GM21526 (cell line): Measurements from ENCODE around the gene JPH2.

Experiments used
- ATAC-seq: cut with Tn5 transposase; IDR thresholded peaks from one replicate; pipeline ENCODE4 v1.9.1; 2021; ENCODE audit warnings: moderate library complexity; ENCODE audit not compliant: unreplicated experiment, low FRiP score

Gene JPH2

DNA sequence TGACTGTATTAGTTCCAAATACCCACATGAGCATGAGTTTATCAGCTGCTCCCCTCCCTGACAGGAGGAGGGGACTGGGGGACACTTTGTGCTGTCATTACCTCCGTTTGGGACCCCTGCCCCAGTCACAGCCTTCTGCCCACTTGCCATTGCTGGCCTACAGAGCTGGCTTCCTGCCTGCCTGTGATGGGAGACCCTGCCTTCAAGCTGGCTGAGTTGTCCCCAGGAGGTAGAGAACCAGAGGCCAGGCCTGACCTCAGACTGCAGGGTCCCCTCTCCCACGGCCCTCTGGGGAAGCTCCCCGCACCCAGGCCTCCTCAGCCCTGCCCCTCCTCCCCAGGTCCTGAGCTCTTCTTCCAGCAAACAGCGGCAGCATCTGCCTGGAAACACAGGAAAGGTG lies 105.5 kb downstream of the JPH2 start:
- no peak for ATAC-seq

DNA sequence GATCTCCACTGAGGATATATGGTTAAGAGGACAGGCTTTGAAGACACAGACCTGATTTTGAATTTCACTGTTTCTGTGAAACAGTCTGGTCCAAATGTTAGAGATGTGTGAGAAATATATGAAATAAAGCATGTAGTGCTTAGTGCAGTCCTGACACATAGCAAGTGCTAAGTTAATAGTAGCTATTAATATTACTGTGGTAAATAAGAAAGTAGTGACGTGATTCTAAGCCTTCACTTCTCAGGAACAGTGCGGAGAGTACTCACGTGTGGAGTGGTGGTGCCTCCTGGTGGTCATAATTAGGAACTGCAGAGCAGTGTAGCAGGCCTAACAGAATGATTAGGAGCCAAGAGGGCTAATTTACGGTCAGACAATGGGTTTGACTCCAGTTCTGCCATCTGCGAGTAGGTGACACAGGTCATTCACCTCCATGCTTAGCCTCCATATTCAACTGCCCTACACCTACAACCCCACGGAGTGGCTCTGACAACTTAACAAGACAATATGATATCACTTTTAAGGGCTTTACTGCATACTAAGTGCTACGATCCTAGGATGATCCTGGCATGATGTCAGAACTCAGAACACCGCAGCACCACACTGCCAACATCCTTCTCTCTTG lies 106.2 kb downstream of the JPH2 start:
- ATAC-seq, result no peak

DNA sequence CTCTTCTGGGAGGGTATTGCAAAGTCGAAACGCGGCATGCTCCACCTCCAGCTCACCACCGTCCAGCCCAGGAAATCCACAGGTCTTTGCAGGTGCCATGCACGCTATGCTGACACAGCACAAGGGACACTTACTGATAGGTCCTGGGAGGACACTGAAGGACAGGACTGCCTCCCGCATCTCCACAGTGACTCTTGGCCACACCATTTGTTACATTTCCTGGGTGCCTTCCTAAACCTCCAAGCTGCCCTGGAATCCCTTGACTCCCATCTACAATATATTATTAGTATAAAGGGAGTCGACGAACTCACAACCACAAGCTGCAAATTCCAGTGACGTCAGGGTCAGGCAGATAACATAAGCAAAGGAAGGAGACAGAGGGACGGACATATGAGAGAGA lies 106.9 kb downstream of the JPH2 start:
- no peak for ATAC-seq

DNA sequence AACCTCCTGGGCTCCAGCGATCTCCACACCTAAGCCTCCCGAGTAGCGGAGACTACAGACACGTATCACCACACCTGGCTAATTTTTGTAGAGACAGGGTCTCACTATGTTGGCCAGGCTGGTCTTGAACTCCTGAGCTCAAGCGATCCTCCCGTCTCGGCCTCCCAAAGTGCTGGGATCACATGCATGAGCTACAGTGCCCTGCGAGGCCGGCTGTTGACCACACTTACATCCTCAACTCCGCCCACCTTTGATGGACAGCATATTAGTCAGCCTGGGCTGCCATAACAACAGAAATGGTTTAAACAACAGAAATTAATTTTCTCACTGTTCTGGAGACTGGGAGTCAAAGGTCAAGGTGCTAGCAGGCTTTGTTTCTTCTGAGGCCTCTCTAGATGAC lies 107.7 kb downstream of the JPH2 start:
- ATAC-seq, result no peak

DNA sequence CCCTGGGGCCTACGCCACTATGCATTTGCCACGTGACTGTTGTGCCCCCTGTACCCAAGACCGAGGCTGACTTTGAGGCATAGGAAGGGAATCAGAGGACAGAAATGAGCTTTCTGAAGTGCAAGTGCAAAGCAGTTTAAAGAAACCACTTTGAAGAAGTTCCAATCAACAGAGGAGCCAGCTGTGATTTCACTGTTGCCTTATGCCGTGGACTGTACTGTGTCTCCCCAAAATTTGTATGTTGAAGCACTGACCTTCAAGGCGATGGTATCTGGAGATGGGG lies 111.1 kb downstream of the JPH2 start:
- ATAC-seq, result no peak

DNA sequence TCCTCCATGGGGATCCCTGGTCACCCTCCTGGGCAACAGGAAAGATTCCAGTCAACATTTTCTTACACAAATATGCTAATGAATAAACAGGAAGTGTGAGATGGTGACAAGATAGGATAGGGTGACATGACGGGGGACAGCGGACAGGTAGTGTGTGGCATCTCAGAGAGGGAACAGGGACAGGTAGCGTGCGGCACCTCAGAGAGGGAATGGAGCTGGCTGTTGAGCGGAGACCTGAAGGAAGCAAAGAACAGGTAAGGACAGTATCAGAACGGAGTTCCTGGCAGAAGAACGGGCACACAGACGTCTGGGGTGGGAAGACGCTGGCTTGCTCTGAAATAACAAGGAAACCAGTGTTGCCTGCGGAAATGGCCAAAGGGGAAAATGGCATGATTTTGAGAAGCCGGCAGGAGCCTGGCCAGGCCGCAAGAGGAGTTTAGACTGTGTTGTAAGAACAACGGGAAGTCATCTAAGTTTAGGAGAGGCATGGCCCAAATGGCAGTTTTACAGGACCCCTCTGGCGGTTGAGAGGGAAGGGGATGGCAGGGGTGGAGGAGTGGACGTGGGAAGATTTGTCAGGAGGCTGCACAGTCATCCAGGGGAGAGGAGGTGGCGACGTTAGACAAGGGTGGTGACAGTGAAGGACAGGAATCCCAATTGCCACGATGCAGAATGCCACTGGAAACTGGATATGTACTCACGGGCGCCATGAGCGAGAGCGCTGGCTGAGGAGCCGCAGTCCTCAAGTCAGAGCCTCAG lies 111.6 kb downstream of the JPH2 start:
- no peak for ATAC-seq

DNA sequence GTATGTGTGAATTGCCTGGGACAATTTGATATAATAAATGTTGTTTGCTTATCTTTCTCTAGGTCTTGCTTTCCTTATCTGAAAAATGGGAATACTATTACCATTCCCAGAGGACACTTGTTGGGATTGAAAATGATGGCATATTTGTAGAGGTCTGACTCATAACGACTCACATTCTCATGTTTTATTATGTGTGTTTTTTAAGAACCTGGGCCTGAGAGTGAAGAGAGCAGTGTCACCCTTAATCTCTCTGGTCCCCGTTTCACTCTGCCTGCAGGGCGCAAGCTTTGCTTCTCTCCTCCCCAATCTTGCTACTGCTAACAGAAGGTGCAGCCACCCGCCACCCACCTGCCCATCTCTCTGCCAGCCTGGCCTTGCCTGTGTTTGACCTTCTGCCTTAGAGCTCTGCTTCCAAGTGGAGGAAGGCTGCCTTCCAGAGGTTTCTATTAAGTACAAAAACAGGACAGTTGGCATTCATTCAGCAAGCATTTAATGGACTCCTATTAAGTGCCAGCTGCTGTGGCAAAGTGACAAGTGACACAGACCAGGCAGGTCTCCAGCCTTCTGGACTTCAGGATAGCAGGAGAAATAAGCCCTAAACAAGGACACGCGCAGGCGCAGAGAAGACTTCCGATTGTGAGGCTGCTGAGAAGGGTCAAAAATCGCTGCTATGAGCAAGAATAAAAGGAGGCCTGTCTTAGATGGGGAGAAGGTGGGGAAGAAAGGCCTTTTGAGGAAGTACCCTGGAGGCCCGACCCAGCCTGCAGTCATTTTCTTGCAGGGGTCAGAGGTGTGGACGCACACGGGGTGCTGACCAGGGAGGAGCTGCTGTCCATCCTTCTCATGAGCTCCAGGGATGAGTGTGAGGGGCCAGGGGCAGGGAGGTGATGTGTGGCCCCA lies 112.5 kb downstream of the JPH2 start:
- ATAC-seq, result no peak

DNA sequence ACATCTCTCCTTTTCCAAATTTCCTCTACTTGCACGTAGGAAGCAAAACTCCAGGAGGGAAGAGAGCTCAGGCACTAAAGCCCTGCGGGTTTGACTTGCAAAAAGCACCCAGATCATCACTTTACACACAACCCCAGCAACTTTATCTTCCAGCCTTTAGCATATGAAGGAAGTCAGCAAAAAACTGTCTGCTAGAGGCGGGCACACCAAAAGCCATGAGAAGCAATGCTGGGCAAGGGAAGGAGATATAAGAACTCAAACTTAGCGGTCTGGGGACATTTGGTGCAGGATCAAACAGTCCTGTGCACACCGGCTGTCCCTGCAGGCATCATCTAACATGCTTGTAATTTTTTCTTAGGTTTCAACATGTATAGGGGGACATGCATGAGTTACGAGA lies 113.3 kb downstream of the JPH2 start:
- no peak for ATAC-seq

DNA sequence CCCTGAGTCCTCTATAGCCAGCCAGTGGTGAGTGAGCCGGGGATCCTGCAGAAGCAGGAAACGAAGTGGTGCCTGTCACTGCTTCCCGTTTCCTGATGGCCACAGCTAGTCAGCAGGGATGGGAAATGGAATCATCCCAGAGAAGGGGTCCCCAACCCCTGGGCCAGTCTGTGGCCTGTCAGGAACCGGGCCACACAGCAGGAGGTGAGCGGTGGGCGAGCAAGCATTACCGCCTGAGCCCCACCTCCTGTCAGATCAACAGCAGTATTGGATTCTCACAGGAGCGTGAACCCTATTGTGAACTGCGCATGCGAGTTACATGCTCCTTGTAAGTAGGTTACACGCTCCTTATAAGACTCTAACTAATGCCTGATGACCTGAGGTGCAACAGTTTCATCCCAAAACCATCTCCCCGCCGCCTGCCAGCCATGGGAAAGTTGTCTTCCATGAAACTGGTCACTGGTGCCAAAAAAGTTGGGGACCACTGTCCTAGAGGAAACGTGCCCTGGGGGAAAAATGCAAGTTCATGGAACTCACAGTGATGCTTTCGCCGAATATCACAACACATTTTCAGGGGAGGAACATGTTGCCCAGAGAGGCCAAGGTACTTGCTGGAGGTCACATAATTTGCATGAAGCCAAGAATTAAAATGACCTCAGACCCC lies 113.8 kb downstream of the JPH2 start:
- no peak for ATAC-seq

DNA sequence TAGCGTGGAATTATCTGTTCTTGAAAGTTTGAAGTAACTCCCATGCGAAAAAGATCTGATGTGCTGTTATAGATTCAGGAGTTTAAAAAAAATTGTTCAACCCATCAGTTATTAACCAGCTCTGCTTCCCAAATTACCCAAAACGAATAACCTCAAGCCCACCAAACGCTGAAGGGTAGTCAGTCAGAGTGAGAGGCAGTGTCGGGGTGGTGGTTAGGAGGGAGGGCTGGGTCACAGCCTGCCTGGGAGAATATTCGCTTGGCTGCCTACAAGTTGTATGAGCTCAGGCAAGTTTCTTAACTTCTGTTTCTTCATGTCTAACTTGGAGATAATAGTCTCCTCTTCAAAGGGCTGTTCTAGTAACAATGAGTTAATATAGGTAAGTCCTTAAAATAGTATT lies 114.6 kb downstream of the JPH2 start:
- ATAC-seq, result no peak

DNA sequence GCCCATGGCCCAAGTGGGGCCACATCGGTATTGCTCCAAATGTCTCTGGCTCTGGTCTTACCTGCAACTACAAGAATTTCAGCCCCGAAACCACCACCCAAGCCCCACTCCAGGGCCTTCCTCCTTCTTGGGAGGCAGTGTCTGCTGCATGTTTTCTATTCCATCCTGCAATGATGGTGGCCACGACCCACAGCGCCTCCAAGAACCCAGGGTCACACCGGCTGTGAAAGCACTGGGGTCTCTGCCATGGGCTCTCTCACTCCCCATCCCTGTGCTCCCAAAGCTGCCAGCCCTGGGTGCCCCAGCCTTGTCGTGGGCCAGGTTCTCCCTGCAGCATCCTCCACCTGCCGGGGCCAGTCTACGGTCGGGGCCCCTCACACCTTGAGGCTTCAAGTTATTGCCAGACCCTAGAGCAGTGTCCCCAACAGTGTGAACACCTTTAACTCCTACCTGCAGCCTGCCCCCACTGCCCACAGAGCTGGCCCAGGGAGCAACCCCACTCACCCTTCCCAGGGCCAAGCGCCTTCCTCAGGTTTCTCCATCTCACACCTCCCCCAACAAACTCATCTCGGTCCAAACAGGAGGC lies 115.4 kb downstream of the JPH2 start:
- ATAC-seq, result no peak

DNA sequence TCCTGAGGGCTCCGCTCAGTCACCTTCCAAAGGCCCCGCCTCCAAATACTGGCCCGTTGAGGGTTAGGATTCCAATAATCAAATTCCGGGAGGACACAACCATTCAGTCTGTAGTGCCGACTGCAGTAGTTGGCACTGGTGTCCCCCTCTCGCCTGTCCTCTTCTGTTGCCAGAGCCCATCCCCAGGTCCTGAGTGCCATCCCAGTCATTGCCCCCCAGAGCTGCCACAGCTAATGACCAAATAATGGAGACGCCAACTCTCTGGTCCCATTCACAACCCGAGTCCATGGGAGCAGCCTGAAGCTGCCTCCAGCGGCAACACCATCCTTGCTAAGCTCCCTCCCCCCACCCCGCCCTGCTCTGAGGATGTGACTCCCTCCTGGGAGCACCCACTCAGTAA lies 115.9 kb downstream of the JPH2 start:
- no peak for ATAC-seq

DNA sequence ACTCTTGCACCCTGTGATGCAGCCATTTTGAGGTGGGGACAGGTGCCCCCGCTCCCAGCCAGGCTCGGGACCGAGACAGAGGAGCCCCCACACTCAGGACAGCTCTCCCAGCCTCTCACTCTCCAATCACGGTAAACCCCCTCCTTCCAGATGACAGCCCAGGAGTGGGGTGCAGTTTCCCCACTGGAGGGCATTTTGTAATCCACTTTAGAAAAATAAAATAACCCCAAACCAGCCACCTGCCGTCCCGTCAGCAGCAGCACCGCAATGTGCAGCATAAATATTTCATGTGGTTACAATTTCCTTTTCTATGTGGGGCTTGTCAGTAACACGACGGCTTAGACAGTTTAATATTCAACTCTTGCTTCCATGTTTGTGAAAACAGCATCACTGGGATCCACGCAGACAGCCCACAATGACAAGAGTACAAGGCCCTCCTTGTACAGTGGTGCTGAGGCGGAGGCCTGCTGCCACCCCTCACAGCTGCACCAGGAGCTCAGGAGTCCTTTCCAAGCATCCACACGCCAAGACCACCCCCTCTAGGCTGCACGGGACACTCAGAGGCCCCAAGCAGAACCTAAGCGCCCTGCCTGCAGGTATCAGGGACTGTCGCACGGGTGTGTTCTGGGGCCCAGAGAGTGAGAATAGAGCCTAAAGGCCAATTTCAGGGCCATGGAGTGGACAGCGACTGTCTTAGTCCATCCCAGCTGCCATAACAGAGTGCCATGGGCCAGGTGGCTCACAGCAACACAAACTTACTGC lies 116.7 kb downstream of the JPH2 start:
- no peak for ATAC-seq

DNA sequence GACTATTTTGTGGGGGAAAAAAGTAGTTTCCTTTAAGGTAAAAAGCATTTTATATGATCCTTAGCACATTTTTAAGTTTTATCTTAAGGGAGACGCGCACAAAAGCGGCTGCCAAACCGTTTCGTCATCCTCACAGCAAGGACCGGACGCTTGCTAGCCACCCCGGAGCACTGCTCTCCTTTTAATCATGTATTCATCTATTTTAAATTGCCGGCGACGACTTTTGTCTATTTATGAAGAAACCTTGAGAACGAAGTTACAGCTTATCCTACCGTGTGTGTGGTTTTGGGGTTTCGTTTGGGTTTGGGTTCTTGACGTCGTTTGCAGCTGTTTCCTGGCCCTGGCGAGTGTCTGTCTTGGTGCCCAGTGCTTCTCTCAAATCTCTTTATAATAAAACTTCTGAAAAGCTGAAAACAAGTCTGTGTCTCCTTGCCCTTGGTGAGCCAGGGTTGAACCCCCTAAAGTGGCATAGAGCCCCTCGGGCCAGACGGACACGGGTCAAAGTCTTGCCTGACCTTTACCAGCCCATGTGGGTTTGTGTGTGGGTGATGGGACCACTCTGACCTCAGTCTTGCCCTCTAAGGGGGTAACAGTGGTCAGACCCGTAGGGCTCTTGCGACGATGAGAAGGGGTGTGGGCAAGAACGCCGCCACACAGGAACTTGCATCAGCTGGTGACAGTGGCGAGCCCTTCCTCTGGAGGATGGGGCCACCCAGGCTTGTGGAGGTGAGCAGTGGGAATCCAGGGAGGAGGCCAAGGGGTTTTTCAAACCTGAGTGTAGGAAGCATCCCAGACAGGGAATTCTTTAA lies 117.6 kb downstream of the JPH2 start:
- no peak for ATAC-seq

DNA sequence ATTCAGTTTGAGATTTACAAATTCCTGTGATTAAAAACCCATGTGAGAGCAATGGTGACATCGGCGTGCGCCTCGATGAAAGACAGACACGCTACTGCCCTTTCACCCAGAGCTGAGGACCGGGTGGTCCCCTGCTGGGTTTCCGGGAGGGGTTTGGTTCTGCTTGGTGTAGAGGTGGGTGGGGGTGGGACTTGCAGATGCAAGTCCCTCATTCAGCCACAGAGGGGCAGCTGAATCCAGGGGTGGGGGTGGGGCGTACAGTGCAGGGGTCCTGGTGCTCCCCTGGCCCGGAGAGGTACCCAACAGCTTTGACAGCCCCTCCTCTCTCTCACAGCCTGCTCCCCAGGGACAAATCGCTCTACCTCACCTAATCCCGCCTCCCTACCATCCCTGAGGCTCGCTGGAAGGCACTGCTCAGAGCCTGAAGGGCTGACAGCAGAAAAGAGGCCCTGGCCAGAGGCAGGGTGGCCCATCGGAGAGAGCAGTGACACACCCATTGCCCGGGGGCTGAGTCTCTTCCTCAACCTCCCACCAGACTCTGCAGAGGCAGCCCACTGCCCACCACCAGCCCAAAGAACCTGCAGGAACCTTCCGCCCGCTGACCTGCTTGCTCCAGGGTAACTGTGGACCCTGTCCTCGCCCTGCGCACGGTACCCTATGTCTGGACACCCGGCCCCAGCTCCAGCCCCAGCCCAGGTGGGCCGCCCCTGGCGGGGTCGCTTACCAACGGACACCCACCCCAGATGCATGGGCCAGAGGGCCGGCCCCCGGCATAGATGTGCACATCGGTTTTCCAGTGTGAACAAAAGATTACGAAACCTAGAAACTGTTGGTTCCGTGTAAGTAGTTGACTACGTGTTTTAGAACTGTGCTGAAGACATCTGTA lies 118.4 kb downstream of the JPH2 start:
- ATAC-seq, result no peak

DNA sequence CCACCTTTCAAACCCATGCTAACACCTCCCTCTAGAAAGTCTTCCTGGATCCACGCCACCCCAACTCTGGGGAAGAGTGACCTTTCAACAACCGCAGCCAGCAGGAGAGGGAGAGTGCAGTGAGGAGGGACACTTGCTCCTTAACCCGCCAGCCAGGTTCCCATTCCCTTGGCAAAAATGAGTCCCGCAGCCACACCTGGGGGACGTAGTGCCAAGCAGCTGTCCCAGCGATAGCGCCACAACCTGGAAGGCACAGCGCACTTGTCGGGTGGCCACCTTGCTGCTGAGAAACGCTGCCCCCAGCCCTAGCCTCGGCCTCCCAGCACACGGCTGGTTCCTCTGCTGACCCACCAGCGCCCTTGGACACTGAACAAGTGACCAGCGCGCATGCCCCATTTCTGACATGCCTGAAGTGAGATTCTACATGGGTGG lies 119.3 kb downstream of the JPH2 start:
- no peak for ATAC-seq

DNA sequence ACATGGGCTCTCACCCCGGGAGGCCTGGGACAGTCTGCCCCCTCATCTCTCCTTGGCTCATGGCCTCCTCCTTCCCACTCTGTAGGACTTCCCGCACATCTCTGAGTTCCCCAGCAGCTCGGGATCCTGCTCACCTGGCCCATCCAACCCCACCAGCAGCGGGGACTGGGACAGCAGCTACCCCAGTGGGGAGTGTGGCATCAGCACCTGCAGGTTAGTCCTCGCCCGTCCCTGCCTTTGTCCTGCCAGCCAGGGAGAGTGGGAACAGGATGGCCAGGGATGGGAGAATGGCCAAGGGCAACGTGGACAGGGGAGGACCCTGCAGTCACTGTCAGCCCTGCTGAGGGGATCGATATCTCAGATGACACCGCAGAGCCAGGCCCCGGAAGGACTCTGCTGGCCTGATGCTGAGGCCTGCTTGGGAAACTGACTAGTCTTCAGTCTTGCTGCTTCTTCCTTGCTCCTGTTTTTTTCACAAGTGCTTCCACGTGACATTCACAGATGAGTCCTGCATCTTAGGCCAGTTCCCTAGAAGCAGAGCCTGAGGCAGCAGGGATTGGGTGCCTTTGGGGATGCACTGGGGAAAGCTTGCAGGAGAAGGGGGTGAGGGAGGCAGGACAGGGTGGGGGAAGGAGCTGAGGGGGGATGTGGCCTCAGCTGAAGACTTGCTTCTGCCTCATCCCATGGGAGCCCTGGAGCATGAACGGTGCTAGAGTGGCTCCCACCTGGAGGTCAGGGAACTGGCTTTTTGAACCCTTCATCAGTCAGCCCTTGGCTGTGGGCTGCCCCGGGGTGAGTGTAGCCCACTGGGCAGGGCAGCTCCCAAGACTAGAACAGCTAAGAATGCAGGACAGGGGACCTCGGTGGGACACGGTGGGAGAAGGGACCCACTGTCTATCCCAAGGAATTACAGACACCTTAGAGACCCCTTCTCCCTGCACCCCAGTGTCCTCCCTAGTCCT lies 120.1 kb downstream of the JPH2 start:
- ATAC-seq, result no peak
